Heart right ventricle (tissue), 16 donors: ENCODE data around the gene PPP4R1. TPM values are rescaled to one million over a fixed set of nuclear protein-coding genes. Genes with fewer than 3 reads are reported as not detected.

Experiments
- ATAC-seq, 8 donors: fragments of 200-7000 bp; cut with Tn5 transposase; one replicate each; pipeline ENCODE4 v1.9.1; 2020; ENCODE audit warnings: mild to moderate bottlenecking in 8 of 8, moderate library complexity in 8 of 8, moderate number of reproducible peaks in 1 of 8
- DNase-seq, 2 donors: peaks; one replicate each; pipeline ENCODE4 v3.0.0-alpha.2; 2020
- H3K27ac ChIP-seq, 10 donors: fragments of 200-600 bp; sonication (generic) in 2 of 10; one replicate each; pipeline versions ENCODE4 v1.5.0 to v1.8.0; 2020 to 2022; ENCODE audit warnings: mild to moderate bottlenecking in 3 of 10
- H3K27me3 ChIP-seq, 7 donors: fragments of 200-600 bp; one replicate each; pipeline ENCODE4 v1.8.0; 2021 to 2022; ENCODE audit warnings: mild to moderate bottlenecking in 2 of 7
- H3K36me3 ChIP-seq, 9 donors: fragments of 200-600 bp; sonication (generic) in 1 of 9; one replicate each; pipeline versions ENCODE4 v1.5.0 to v1.8.0; 2020 to 2022; ENCODE audit warnings: mild to moderate bottlenecking in 2 of 9
- H3K4me1 ChIP-seq, 9 donors: fragments of 200-600 bp; sonication (generic) in 1 of 9; one replicate each; pipeline versions ENCODE4 v1.5.0 to v1.8.0; 2020 to 2022; ENCODE audit warnings: mild to moderate bottlenecking in 4 of 9
- H3K4me3 ChIP-seq, 10 donors: fragments of 200-600 bp; sonication (generic) in 2 of 10; one replicate each; pipeline versions ENCODE4 v1.5.0 to v1.8.0; 2020 to 2022; ENCODE audit warnings: mild to moderate bottlenecking in 7 of 10, moderate library complexity in 2 of 10
- H3K9me3 ChIP-seq, 11 donors: fragments of 200-600 bp in 10 of 11; sonication (generic) in 2 of 11; one replicate each; pipeline versions ENCODE4 v1.5.0 to v1.8.0; 2013 to 2022; ENCODE audit warnings: mild to moderate bottlenecking in 2 of 11, control low read depth in 1 of 11, moderate library complexity in 1 of 11
- WGBS, 2 donors: extraction: QIAGEN DNeasy Blood & Tissue Kit; methylation state at CpG; one replicate each; pipeline ENCODE4 v1.1.7; 2013; ENCODE audit warnings: inconsistent platforms in 1 of 2; 5-methylcytosine and 5-hydroxymethylcytosine counted together
- intact Hi-C, 10 donors: fragments of 100-400 bp; cut with DNase I; formaldehyde crosslinking; loops; one replicate each; pipeline versions ENCODE4 v1.11.1 to v1.14.2; 2022
- polyA plus RNA-seq, 2 donors: library from polyadenylated mRNA; stranded (reverse); fragments of 200-250 nt; gene quantifications; one replicate each; pipeline ENCODE4 v1.2.3, GENCODE V29; 2013
- total RNA-seq, 10 donors: library from RNA; stranded (reverse); fragmentation: NEBNext Ultra II Directional in 3 of 10; extraction: Animal tissue kit (Norgen Biotek cat#: 25700) in 3 of 10; gene quantifications; one replicate each; pipeline versions ENCODE4 v1.2.1 to v1.2.4, GENCODE V29; 2021 to 2023
- TF ChIP-seq, protein P1 (sequence below), 9 donors: fragments of 200-600 bp; sonication (generic) in 2 of 9; IDR thresholded peaks; one replicate each; pipeline versions ENCODE4 v1.5.0 to v1.8.0; 2021 to 2022; ENCODE audit warnings: antibody characterized with exemption in 9 of 9, mild to moderate bottlenecking in 5 of 9, moderate library complexity in 1 of 9
- donor health status: Arrhythmogenic right ventricular cardiomyopathy.
- donor health status: ischemic (EF 13 %, LVEDD 7.1; RV severe dilation, severe dysfunction).
- donor health status: healthy with polysubstance abuse.
- donor health status: DM: no; HTN: yes; CAD: no.
- donor health status: DM: no; HTN: no; CAD: no.
- donor health status: ischemic (EF 25% LVEDD 6.9; RV normal size, moderate dysfunction).
- donor health status: ischemic (EF 25% LVEDD 5.7; RV mildly dilated, moderate dysfunction).
- donor health status: healthy.
- donor health status: DM: yes; HTN: yes; CAD: no.
- donor health status: Ischemic cardiomyopathy.
- donor health status: ischemic (EF 35%, LVEDD 5.7; RV mildly dilated, moderate dysfunction).
- donor health status: nonischemic (EF 11% LVEDD 7.7; RV severe dilation, severe dysfunction).
- donor health status: DM: yes; HTN: yes; CAD: no.
- donor health status: PGD.
- donor health status: ischemic (EF 29% LVEDD 5.4; RV normal size, mild dysfunction).
- donor health status: nonischemic (EF 23%, LVEDD 6.1; RV moderate dilation, normal function).

PPP4R1 gene
- total and polyA plus RNA-seq, 12 donors: 24.7 to 87.4 (median 60.4) TPM

- ATAC-seq (no peak), DNase-seq (no peak)
- H3K4me1 ChIP-seq: peaks cover 0 to 27% (median 21%) of the 10 kb centered on the region in 9 donors
- TF ChIP-seq, protein P1, sequence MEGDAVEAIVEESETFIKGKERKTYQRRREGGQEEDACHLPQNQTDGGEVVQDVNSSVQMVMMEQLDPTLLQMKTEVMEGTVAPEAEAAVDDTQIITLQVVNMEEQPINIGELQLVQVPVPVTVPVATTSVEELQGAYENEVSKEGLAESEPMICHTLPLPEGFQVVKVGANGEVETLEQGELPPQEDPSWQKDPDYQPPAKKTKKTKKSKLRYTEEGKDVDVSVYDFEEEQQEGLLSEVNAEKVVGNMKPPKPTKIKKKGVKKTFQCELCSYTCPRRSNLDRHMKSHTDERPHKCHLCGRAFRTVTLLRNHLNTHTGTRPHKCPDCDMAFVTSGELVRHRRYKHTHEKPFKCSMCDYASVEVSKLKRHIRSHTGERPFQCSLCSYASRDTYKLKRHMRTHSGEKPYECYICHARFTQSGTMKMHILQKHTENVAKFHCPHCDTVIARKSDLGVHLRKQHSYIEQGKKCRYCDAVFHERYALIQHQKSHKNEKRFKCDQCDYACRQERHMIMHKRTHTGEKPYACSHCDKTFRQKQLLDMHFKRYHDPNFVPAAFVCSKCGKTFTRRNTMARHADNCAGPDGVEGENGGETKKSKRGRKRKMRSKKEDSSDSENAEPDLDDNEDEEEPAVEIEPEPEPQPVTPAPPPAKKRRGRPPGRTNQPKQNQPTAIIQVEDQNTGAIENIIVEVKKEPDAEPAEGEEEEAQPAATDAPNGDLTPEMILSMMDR (IDR thresholded peaks at IDR 0.05): no peak
- H3K9me3 ChIP-seq: peaks cover 0 to 50% (median 24%) of the 10 kb centered on the region in 11 donors
- H3K27ac ChIP-seq: no peak overlapping the region
- H3K36me3 ChIP-seq: peaks cover 0 to 10% (median 0%) of the 10 kb centered on the region in 9 donors
- H3K27me3 ChIP-seq: no peaks in the 10 kb centered on the region
- intact Hi-C loops: no loop called here
- no peak overlapping the region for H3K4me3 ChIP-seq
These were observed 15.0 kb downstream of the PPP4R1 start for GRCh38 chr18:9599328-9599727.

DNA sequence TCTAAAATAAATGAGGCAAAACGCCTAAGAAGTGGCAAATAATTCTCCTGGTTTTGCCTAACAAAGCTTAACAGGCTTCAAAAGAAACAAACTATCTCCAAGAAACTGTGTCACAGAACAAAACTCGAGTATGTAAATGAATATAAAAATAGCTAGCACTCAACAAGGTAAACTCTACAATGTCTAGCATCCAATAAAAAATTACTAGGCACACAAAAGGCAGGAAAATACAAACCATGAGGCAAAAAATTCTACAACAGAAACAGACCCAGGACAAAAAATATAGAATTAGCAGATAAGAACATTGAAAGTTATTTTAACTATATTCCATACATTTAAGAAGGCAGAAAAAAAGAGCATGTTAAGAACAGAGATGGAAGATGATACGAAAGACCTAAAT, 16.8 kb downstream of the PPP4R1 start:
- 92 to 97% methylated on average over 3 of the region's 3 CpGs for whole genome bisulfite sequencing, 2 donors
- TF ChIP-seq, protein P1 (IDR thresholded peaks at IDR 0.05): no peak
- ATAC-seq: no peak
- Histone ChIP-seq H3K4me1 (peaks cover 0 to 29% (median 22%) of the 10 kb centered on the region in 9 donors), H3K9me3 (peaks cover 0 to 50% (median 24%) of the 10 kb centered on the region in 11 donors), H3K27ac (no peak overlapping the region), H3K4me3 (no peak overlapping the region), H3K27me3 (no peaks in the 10 kb centered on the region), H3K36me3 (peaks cover 0 to 28% (median 3%) of the 10 kb centered on the region in 9 donors)
- intact Hi-C loops: no loop called here
- DNase-seq: no peak

GRCh38 chr18:9596843-9597526, 17.4 kb downstream of the PPP4R1 start:
- peaks cover 0 to 34% (median 5%) of the 10 kb centered on the region in 9 donors for H3K36me3 ChIP-seq
- no peak overlapping the region for H3K27ac ChIP-seq
- H3K9me3 ChIP-seq: peaks cover 0 to 49% (median 24%) of the 10 kb centered on the region in 11 donors
- DNase-seq: no peak
- H3K4me1 ChIP-seq: peaks cover 0 to 29% (median 22%) of the 10 kb centered on the region in 9 donors
- TF ChIP-seq, protein P1 (IDR thresholded peaks at IDR 0.05): no peak
- H3K27me3 ChIP-seq: no peaks in the 10 kb centered on the region
- intact Hi-C loops: no loop called here
- WGBS, 2 donors: 93 to 98% methylated on average over 4 of the region's 4 CpGs
- no peak for ATAC-seq
- no peak overlapping the region for H3K4me3 ChIP-seq

DNA sequence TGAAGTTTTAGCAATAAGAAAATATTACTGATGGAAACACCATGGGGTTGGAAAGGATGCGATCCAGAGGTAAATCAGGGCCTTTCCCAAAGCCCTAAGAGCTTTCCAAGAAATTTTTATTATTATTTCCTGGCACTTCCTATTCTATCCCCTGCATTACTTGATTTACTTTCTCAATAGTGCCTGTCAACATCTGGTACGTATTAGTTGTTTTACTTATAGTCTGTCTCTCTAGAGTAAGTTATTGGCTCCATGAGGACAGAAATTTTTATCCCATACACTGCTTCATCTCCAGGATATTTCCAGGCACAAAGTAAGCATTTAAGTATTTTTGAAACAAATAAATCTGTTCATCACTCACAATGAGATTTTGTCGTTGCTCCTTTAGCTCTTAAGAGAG, 18.1 kb downstream of the PPP4R1 start:
- no peaks in the 10 kb centered on the region for H3K27me3 ChIP-seq
- TF ChIP-seq, protein P1 (IDR thresholded peaks at IDR 0.05): no peak
- intact Hi-C loops: no loop called here
- peaks cover 0 to 43% (median 24%) of the 10 kb centered on the region in 11 donors for H3K9me3 ChIP-seq
- no peak overlapping the region for H3K27ac ChIP-seq
- no peak overlapping the region for H3K4me3 ChIP-seq
- WGBS, 2 donors: 71 to 76% methylated on average over 3 of the region's 3 CpGs
- no peak for ATAC-seq
- peaks cover 0 to 40% (median 5%) of the 10 kb centered on the region in 9 donors for H3K36me3 ChIP-seq
- DNase-seq: no peak
- peaks cover 0 to 29% (median 22%) of the 10 kb centered on the region in 9 donors for H3K4me1 ChIP-seq
